Measurements from ENCODE around the gene ENTHD1. TPM values are rescaled to one million over a fixed set of nuclear protein-coding genes. Genes with fewer than 3 reads are reported as not detected.

The ENTHD1 gene
- total RNA-seq, 2 experiments from 2014 or later, result 0.34 TPM

DNA sequence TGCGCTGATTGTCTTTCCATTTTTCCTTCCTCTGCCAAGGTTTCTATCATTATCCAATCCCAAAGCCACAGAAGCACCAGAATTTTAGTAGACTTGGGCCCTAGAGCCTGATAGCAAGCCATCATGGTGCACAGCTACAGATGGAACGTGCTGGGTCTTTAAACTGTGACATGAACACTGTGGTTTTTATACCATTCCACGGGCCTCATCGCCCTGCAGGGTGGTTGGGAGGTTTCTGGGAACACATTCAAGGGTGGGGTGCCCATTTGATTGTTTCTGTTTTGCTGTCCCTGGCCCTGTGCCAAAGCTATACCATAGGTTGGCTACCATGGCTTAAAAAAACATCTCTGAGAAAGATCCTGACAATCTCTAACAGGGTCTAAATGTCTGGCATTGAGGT is 171.1 kb downstream of the ENTHD1 start:
- TF ChIP-seq, protein P1, sequence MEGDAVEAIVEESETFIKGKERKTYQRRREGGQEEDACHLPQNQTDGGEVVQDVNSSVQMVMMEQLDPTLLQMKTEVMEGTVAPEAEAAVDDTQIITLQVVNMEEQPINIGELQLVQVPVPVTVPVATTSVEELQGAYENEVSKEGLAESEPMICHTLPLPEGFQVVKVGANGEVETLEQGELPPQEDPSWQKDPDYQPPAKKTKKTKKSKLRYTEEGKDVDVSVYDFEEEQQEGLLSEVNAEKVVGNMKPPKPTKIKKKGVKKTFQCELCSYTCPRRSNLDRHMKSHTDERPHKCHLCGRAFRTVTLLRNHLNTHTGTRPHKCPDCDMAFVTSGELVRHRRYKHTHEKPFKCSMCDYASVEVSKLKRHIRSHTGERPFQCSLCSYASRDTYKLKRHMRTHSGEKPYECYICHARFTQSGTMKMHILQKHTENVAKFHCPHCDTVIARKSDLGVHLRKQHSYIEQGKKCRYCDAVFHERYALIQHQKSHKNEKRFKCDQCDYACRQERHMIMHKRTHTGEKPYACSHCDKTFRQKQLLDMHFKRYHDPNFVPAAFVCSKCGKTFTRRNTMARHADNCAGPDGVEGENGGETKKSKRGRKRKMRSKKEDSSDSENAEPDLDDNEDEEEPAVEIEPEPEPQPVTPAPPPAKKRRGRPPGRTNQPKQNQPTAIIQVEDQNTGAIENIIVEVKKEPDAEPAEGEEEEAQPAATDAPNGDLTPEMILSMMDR (IDR thresholded peaks at IDR 0.05), result no peak
- ATAC-seq (no peak), DNase-seq (no peak)
- Mint-ChIP-seq H3K27me3 (no peaks in the 10 kb centered on the region), H3K4me1 (ENCODE audit: low read depth) (no peaks in the 10 kb centered on the region), H3K27ac (no peak overlapping the region), H3K9me3 (no peaks in the 10 kb centered on the region), H3K4me3 (no peak overlapping the region), H3K36me3 (ENCODE audit: low read depth) (no peaks in the 10 kb centered on the region)
- intact Hi-C loops (cut with micrococcal nuclease), result no loop called here
- CTCF ChIA-PET, result no interaction called here
- POLR2A ChIA-PET, result no interaction called here

DNA sequence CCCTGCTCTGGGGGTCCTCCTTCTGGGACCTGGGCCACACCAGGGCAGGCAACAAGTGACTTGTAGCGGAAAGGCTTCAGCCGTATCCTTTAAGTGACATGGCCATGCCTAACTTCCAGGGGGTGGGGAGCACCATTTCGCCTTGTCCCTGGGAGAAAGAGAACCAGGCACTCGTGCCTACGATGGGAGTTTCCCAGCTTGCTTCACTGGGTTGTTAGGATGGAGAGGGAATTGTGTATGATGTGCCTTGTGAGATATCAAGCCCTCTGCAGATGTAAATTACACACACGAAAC is 171.6 kb downstream of the ENTHD1 start:
- ChIA-PET CTCF (no interaction called here), POLR2A (no interaction called here)
- no peak overlapping the region for H3K4me3 Mint-ChIP-seq
- TF ChIP-seq, protein P1 (IDR thresholded peaks at IDR 0.05), result no peak
- H3K4me1 Mint-ChIP-seq (ENCODE audit: low read depth), result no peaks in the 10 kb centered on the region
- H3K27me3 Mint-ChIP-seq, result no peaks in the 10 kb centered on the region
- H3K27ac Mint-ChIP-seq, result no peak overlapping the region
- H3K9me3 Mint-ChIP-seq, result no peaks in the 10 kb centered on the region
- ATAC-seq (no peak), DNase-seq (no peak)
- intact Hi-C loops (cut with micrococcal nuclease), result no loop called here
- H3K36me3 Mint-ChIP-seq (ENCODE audit: low read depth), result no peaks in the 10 kb centered on the region

DNA sequence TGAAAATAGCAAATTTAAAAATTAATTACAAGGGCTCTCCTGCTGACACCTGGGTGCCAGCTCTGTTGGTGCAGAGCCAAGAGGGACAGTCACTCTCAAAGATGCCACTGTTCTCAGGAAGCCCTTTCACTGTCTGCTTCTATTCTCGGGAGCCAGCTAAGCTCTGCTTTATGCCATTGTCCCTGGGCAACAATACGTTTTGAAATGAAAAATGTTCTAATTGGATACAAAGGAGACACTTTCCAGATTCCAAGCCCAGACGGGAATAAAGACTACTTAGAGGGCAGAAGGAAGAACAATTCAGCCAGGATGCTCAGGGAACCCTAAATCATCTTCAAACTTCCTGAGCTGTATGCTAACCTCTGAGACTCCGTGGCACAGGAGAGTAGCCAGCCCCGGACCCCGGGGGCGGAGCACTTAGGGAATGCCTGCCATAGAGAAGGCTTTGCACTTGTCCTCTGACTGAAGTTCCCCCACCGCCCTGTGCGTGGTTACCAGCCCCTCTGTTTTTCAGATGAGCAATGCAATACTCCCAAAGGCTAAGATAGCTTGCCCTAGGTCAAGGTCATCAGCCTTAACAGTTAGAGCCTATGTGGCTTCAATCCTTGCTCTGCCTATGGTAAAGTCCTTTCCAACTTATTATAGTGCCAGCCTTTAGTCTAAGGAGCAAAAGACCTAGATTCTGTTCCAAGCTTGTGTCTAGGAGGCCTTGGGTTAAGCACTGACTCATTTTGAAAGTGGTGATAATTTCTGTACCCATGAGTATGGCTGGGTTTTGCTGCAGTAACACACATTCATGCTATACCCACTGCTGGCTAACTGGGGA is 172.1 kb downstream of the ENTHD1 start:
- no peaks in the 10 kb centered on the region for H3K4me1 Mint-ChIP-seq (ENCODE audit: low read depth)
- intact Hi-C loops (cut with micrococcal nuclease), result no loop called here
- no peak overlapping the region for H3K4me3 Mint-ChIP-seq
- TF ChIP-seq, protein P1 (IDR thresholded peaks at IDR 0.05), result no peak
- ATAC-seq (no peak), DNase-seq (no peak)
- no peaks in the 10 kb centered on the region for H3K36me3 Mint-ChIP-seq (ENCODE audit: low read depth)
- ChIA-PET POLR2A (interaction anchor here (0.6 kb wide), 1 partner anchor 476 kb away, joined by 4 read pairs; no protein-coding TSS in a partner anchor), CTCF (no interaction called here)
- H3K9me3 Mint-ChIP-seq, result no peaks in the 10 kb centered on the region
- no peaks in the 10 kb centered on the region for H3K27me3 Mint-ChIP-seq
- H3K27ac Mint-ChIP-seq, result no peak overlapping the region

DNA sequence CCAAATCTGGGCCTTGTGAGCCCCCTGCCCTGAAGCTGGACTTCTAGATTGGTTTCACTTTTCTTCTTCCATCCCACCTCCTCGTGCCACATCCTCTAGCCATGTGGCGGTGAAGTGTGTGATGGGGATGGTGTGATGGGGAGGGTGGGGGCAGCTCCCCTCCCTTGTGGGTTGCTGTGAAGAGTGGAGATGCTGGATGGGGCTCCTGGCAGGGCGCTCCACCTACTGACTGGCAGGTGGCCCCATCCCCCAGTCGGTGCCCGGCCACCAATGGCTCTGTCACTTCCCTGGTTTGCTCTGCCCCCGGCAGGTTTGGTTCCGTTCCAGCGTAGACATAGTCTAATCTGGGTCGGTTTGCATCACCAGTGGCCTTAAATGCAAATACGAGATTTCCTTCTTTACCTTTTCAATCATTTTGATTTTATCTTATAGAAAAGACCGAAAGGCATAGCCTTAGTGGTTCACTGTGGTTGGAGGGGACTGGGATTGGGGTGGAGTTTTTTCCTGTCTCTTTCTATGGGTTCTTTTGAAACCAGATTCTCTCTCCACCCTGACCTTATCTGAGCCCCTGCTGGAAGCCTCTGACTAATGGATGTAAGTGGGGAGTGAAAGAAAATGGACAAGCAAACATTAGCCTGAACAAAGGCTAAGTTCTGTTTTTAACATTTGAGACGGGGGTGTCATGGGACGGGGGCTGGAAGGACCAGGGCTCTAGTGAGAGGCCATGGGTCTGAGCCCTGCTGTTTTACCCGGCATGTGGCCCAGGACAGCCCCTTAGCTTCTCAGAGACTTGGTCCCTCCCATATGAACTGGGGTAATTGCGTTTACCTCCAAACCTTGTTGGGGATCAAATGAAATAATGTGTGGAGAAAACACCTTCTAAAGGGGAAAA is 173.8 kb downstream of the ENTHD1 start:
- ChIA-PET POLR2A (no interaction called here), CTCF (no interaction called here)
- no peaks in the 10 kb centered on the region for H3K27me3 Mint-ChIP-seq
- DNase-seq, result no peak
- H3K9me3 Mint-ChIP-seq, result no peaks in the 10 kb centered on the region
- intact Hi-C loops (cut with micrococcal nuclease), result no loop called here
- no peaks in the 10 kb centered on the region for H3K4me1 Mint-ChIP-seq (ENCODE audit: low read depth)
- H3K4me3 Mint-ChIP-seq, result no peak overlapping the region
- no peak for ATAC-seq
- TF ChIP-seq, protein P1 (IDR thresholded peaks at IDR 0.05), result no peak
- H3K36me3 Mint-ChIP-seq (ENCODE audit: low read depth), result no peaks in the 10 kb centered on the region
- H3K27ac Mint-ChIP-seq, result no peak overlapping the region

DNA sequence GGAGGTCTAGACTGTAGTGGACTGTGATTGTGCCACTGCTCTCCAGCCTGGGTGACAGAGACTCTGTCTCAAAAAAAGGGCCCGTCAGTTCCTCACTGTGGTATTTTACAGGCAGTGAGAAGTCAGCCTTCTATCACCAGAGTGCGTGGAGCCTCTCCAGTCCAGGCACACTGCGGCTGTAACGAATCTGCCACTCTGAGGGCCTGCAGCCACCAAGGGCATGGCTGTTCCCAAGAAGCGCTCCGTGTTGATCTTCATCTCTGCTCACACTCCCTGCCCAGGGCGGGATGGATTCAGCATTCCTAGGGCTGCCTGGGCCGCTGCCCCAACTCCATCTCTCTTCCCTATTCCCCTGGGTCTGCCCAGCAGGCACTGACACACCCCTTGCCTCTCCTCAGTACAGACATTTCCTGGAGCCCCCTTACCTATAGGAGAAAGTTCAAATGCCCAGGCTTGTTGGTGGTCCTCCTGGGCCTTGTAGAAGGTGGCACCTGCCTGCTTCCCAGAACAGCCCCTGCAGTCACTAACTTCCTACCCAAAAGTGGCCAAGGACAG is 174.6 kb downstream of the ENTHD1 start:
- no peaks in the 10 kb centered on the region for H3K27me3 Mint-ChIP-seq

More for the DNA sequence above, 174.6 kb downstream of the ENTHD1 start:
- Mint-ChIP-seq H3K4me1 (ENCODE audit: low read depth) (no peaks in the 10 kb centered on the region), H3K36me3 (ENCODE audit: low read depth) (no peaks in the 10 kb centered on the region), H3K4me3 (no peak overlapping the region), H3K27ac (no peak overlapping the region), H3K9me3 (no peaks in the 10 kb centered on the region)
- intact Hi-C loops (cut with micrococcal nuclease), result no loop called here
- ChIA-PET POLR2A (no interaction called here), CTCF (no interaction called here)
- no peak for ATAC-seq
- TF ChIP-seq, protein P1 (IDR thresholded peaks at IDR 0.05), result no peak
- no peak for DNase-seq
